Activated CD4-positive, alpha-beta memory T cell treated with anti-CD3 and anti-CD28 coated beads, Interleukin-2, amount 10 ng/mL, durations not matched to agents 7 days and 5 days (primary cell): ENCODE data around the gene MAN2A1. TPM values are rescaled to one million over a fixed set of nuclear protein-coding genes. Genes with fewer than 3 reads are reported as not detected.

Experiments
- CTCF ChIA-PET: fragments of 350-600 bp; sonication (Branson Sonifier 250); formaldehyde crosslinking; loops from one replicate; lab custom pipeline; 2021; ENCODE audit warnings: antibody characterized with exemption, inconsistent platforms; lab: Charles Lee
- POLR2A ChIA-PET: fragments of 350-600 bp; sonication (Branson Sonifier 250); formaldehyde crosslinking; loops from one replicate; lab custom pipeline; 2021; ENCODE audit warnings: antibody characterized with exemption; lab: Charles Lee
- DNase-seq: peaks from one replicate; pipeline ENCODE4 v3.0.0-alpha.2; 2020
- H3K27ac Mint-ChIP-seq: one replicate; pipeline ENCODE4 v1.8.0; 2021; ENCODE audit warnings: mild to moderate bottlenecking, mixed read lengths
- H3K27me3 Mint-ChIP-seq: one replicate; pipeline ENCODE4 v1.8.0; 2021; ENCODE audit warnings: mixed read lengths
- H3K36me3 Mint-ChIP-seq: one replicate; pipeline ENCODE4 v1.8.0; 2021; ENCODE audit warnings: low read depth, mixed read lengths
- H3K4me1 Mint-ChIP-seq: one replicate; pipeline ENCODE4 v1.8.0; 2021; ENCODE audit warnings: mixed read lengths
- H3K4me3 Mint-ChIP-seq: one replicate; pipeline ENCODE4 v1.8.0; 2021; ENCODE audit warnings: mild to moderate bottlenecking, mixed read lengths
- H3K9me3 Mint-ChIP-seq: one replicate; pipeline ENCODE4 v1.8.0; 2021; ENCODE audit warnings: mixed read lengths
- total RNA-seq, 2 experiments: library from RNA; stranded (reverse); gene quantifications; one replicate each; pipeline ENCODE4 v1.2.3, GENCODE V29; 2021

The MAN2A1 gene
- total RNA-seq, 2 experiments from 2014 or later: 32.6 to 33.5 TPM

DNA sequence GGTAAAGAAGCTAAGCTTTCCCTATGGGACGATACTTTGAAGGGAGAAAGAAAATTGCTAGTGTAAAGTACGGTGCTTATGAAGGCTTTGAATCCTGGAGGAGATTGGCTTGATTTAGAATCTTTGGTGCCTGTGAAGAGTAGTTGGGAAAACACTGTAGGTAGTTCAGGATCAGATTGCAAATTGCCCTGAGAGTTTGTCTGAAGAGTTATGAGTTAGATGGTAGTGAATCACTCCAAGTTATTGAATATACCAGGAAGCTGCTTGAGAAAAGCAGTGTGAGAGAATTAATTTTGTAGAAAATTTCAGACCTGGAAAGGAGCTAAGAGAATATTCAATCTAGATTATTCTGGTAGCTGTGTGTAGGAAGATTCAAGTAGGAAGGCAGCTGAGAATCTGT lies 11.5 kb downstream of the MAN2A1 start:
- CTCF ChIA-PET: interaction anchor here (1.0 kb wide), 1 partner anchor 36 kb away, joined by 3 read pairs; no protein-coding TSS in a partner anchor
- H3K27ac Mint-ChIP-seq: no peak overlapping the region
- no peak for DNase-seq
- POLR2A ChIA-PET: interaction anchor here (1.2 to 1.3 kb wide), 2 partner anchors 9 to 11 kb away, joined by 3 to 6 read pairs; partner anchors contain the start of gene MAN2A1
- H3K9me3 Mint-ChIP-seq: no peaks in the 10 kb centered on the region
- H3K36me3 Mint-ChIP-seq: peaks cover 46% of the 10 kb centered on the region
- peaks cover 29% of the 10 kb centered on the region for H3K4me1 Mint-ChIP-seq
- H3K4me3 Mint-ChIP-seq: no peak overlapping the region
- H3K27me3 Mint-ChIP-seq: no peaks in the 10 kb centered on the region

DNA sequence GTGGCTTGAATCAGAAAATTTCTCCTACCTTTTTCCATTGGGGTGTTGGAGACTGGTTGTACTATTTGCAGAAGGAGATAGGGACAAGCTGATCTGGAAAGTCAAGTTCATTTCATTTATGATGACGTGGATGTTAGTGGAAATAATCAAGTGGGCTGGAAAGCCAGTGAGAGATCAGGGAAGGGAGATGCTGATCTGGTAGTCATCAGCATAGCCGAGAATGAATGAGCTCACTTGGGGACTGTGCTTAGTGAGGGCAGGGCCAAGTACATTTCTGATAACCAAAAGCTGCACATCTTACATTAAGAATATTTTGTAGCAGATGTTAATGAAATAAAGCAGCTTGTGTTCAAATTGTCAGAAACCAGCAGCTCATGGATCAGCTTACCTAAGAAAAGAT lies 12.1 kb downstream of the MAN2A1 start:
- POLR2A ChIA-PET: interaction anchor here (0.8 to 1.3 kb wide), 3 partner anchors 10 to 13 kb away, joined by 3 to 6 read pairs (median 3); partner anchors contain the start of gene MAN2A1
- Mint-ChIP-seq H3K4me1 (peaks cover 23% of the 10 kb centered on the region), H3K4me3 (no peak overlapping the region), H3K9me3 (no peaks in the 10 kb centered on the region), H3K36me3 (peaks cover 46% of the 10 kb centered on the region), H3K27ac (no peak overlapping the region), H3K27me3 (no peaks in the 10 kb centered on the region)
- CTCF ChIA-PET: interaction anchor here (1.0 kb wide), 1 partner anchor 36 kb away, joined by 3 read pairs; no protein-coding TSS in a partner anchor
- DNase-seq: no peak

DNA sequence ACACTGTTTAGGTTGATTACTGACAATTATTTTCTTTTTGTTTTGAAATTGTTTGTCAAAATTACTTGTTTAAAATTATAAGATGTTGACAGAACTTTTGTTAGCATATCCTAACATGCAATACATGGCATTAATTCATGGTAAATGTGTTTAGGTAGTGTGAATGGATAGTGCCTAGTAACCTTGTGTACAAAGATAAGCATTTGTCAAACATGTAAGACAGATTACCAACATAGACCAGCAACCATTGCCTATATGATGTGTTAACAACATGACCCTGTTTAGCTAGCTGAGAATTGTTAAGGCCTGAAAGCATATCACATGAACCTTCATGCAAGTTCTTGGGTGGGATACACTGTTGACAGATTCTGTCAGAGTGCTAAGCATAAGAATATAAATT lies 13.4 kb downstream of the MAN2A1 start:
- Mint-ChIP-seq H3K36me3 (peaks cover 45% of the 10 kb centered on the region), H3K9me3 (no peaks in the 10 kb centered on the region), H3K4me1 (peaks cover 13% of the 10 kb centered on the region), H3K27me3 (no peaks in the 10 kb centered on the region), H3K4me3 (no peak overlapping the region), H3K27ac (no peak overlapping the region)
- ChIA-PET CTCF (interaction anchor here (0.6 kb wide), 1 partner anchor 43 kb away, joined by 4 read pairs; no protein-coding TSS in a partner anchor), POLR2A (interaction anchor here (1.2 kb wide), 1 partner anchor 13 kb away, joined by 3 read pairs; the partner anchor contains the start of gene MAN2A1)
- DNase-seq: no peak

DNA sequence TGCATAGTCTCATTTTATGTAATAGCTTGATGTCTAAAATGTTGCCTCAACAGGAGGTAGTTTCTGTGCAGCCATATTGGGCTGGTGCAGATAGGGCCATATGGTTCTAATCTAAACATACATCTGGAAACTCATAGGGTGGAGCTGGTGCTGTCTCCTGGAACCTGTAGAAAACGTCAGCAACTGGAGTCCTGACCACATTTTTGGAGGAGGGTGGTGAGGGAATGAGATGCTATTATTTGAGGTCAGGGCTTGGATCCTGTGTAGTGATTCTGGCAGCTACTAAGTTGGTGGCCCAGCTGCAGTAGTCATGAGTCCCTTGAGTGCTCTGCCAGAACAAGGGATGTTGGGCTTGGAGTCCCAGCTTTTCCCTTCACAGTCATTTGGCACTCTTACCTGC lies 14.1 kb downstream of the MAN2A1 start:
- no peaks in the 10 kb centered on the region for H3K9me3 Mint-ChIP-seq
- no peak for DNase-seq
- no peaks in the 10 kb centered on the region for H3K27me3 Mint-ChIP-seq
- peaks cover 43% of the 10 kb centered on the region for H3K36me3 Mint-ChIP-seq
- ChIA-PET CTCF (interaction anchor here (0.6 kb wide), 1 partner anchor 43 kb away, joined by 4 read pairs; no protein-coding TSS in a partner anchor), POLR2A (interaction anchor here (1.2 kb wide), 1 partner anchor 14 kb away, joined by 3 read pairs; the partner anchor contains the start of gene MAN2A1)
- no peak overlapping the region for H3K27ac Mint-ChIP-seq
- peaks cover 10% of the 10 kb centered on the region for H3K4me1 Mint-ChIP-seq
- H3K4me3 Mint-ChIP-seq: no peak overlapping the region

DNA sequence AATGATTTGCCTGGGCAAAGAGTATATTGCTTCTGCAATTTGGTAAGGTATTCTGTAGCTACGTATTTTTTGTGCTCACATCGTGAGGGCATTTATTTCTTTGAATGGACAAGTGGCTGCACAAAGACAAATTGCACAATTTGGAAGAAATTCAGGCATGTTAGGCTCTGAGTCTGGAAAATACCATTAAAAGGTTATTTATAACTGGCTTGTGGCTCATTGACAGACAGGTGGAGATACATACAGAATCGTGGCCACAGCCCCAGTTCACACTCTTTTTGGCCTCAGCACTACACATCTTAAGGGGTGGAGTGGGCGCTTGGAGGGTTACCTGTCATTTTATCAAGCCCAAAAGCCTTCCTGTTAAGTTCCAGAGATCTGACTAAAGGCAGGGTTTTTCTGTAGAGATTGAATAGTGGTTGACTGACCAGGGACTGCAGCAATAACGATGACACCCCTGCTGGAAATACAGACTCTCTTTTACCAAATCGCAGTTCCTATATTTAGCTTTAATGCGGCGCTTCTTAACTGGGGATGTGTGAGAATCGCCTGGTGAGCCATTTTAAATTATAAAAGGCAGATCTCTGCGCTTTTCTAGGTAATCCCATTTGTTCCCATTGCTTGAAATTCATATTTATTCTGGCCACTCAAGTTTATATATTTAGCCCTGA lies 14.7 kb downstream of the MAN2A1 start:
- Mint-ChIP-seq H3K4me1 (peaks cover 7% of the 10 kb centered on the region), H3K36me3 (peaks cover 38% of the 10 kb centered on the region), H3K27ac (no peak overlapping the region), H3K27me3 (no peaks in the 10 kb centered on the region), H3K9me3 (no peaks in the 10 kb centered on the region), H3K4me3 (no peak overlapping the region)
- POLR2A ChIA-PET: interaction anchor here (0.9 to 1.2 kb wide), 2 partner anchors 9 to 15 kb away, joined by 3 read pairs; partner anchors contain the start of gene MAN2A1
- no peak for DNase-seq
- CTCF ChIA-PET: no interaction called here

DNA sequence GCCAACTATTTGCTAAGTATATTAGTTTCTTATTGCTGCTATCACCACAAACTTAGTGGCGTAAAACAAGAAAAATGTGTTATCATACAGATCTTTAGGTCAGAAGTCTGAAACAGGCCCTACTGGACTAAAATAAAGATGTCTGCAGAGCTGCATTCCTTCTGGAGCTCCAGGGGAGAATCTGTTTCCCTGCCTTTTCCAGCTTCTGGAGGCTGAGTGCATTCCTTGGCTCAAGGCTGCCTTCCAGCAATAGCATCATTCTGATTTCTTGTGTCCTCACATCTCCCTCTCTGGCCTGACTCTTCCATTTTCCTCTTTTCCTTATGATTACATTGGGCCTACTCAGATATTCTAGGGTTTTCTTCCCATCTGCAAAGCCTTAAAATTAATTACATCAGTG lies 15.9 kb downstream of the MAN2A1 start:
- CTCF ChIA-PET: no interaction called here
- POLR2A ChIA-PET: interaction anchor here (0.9 to 1.2 kb wide), 2 partner anchors 10 kb away, joined by 3 read pairs; no protein-coding TSS in a partner anchor

DNA sequence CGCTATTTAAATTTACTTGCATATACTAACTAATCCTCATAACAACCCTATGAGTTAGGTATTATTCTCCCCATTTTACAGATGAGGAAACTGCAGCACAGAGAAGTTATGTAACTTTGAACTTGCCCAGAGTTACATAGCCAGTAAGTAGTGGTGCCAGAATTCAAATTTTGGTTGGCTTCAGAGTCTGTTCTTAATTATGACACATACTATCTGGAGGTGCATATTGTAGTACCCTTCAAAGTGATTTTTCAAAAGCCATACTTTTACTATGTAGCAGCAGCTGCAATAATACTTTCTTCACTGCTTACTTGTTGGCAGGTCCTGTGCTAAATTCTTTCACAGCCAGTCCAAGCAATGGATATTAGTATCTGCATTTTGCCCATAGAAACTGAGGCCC lies 16.4 kb downstream of the MAN2A1 start:
- H3K36me3 Mint-ChIP-seq: peaks cover 22% of the 10 kb centered on the region
- no peak overlapping the region for H3K27ac Mint-ChIP-seq
- no peaks in the 10 kb centered on the region for H3K27me3 Mint-ChIP-seq
- peaks cover 5% of the 10 kb centered on the region for H3K4me1 Mint-ChIP-seq
- CTCF ChIA-PET: no interaction called here
- POLR2A ChIA-PET: interaction anchor here (1.2 kb wide), 1 partner anchor 10 kb away, joined by 3 read pairs; no protein-coding TSS in a partner anchor
- DNase-seq: no peak
- no peak overlapping the region for H3K4me3 Mint-ChIP-seq
- H3K9me3 Mint-ChIP-seq: no peaks in the 10 kb centered on the region

More for the DNA sequence above, 15.9 kb downstream of the MAN2A1 start:
- DNase-seq: no peak
- no peak overlapping the region for H3K27ac Mint-ChIP-seq
- no peak overlapping the region for H3K4me3 Mint-ChIP-seq
- H3K4me1 Mint-ChIP-seq: peaks cover 5% of the 10 kb centered on the region
- no peaks in the 10 kb centered on the region for H3K27me3 Mint-ChIP-seq
- H3K36me3 Mint-ChIP-seq: peaks cover 27% of the 10 kb centered on the region
- H3K9me3 Mint-ChIP-seq: no peaks in the 10 kb centered on the region

DNA sequence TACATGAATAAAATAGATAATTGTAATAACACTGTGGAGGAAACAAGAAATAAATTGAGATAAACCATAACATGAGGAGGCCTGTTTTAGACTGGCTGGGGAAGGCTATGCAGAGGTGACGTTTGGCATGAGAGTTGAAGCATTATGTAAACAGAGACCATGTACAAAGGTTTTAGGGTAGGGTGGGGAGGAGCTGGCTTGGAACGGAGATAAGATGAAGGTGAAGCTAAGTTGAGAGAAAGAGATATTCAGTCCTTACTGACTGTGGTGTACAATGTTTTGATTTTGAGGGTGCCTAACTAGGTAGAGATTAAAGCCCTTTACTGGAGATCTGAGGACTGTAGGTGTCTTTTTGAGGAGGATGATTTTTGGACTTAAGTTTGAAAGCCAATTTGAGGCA lies 17.8 kb downstream of the MAN2A1 start:
- DNase-seq: no peak
- no peak overlapping the region for H3K27ac Mint-ChIP-seq
- ChIA-PET CTCF (no interaction called here), POLR2A (no interaction called here)
- peaks cover 13% of the 10 kb centered on the region for H3K36me3 Mint-ChIP-seq
- H3K27me3 Mint-ChIP-seq: no peaks in the 10 kb centered on the region
- H3K4me3 Mint-ChIP-seq: no peak overlapping the region
- peaks cover 3% of the 10 kb centered on the region for H3K4me1 Mint-ChIP-seq
- no peaks in the 10 kb centered on the region for H3K9me3 Mint-ChIP-seq

DNA sequence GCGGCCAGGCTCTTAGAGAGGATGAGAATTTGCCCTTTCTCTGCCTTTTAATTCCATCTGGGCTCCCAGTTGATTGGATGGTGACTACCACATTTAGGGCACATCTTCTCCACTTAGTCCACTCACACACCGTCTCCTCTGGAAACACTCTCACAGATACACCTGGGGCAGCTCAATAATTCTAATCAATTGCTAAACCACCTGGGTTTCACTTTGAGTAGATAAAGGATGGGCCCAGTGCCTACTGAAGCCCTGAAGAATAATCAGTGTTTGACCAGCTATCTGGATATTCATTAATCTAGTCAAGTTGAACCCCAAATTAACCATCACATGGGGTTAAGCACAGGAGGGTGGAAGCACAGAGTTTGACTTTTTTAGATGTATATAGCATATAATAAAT lies 19.1 kb downstream of the MAN2A1 start:
- ChIA-PET POLR2A (no interaction called here), CTCF (no interaction called here)
- Mint-ChIP-seq H3K27ac (no peak overlapping the region), H3K36me3 (peaks cover 13% of the 10 kb centered on the region), H3K9me3 (no peaks in the 10 kb centered on the region), H3K27me3 (no peaks in the 10 kb centered on the region), H3K4me1 (peaks cover 3% of the 10 kb centered on the region), H3K4me3 (no peak overlapping the region)
- DNase-seq: no peak

DNA sequence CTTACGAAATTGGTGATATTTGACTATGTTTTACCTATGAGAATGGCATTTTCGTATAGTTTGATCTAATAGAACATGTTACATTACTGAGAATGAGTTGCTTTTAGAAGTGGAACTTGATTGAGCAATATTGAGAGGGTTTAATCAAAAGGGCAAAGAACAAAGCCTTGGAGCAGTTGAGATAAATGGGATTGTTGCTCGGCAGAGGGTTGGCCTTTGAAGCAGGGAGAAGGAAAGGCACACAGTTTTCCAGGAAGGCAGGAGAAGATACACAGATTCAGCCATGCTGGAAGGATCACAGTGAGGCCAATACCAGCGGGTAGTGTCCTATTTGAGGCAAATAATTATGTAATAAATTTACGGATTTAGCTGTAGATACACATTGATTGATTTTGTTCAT lies 19.5 kb downstream of the MAN2A1 start:
- Mint-ChIP-seq H3K36me3 (peaks cover 13% of the 10 kb centered on the region), H3K9me3 (no peaks in the 10 kb centered on the region), H3K27ac (no peak overlapping the region), H3K4me1 (peaks cover 3% of the 10 kb centered on the region), H3K4me3 (no peak overlapping the region), H3K27me3 (no peaks in the 10 kb centered on the region)
- POLR2A ChIA-PET: no interaction called here
- CTCF ChIA-PET: no interaction called here
- no peak for DNase-seq

DNA sequence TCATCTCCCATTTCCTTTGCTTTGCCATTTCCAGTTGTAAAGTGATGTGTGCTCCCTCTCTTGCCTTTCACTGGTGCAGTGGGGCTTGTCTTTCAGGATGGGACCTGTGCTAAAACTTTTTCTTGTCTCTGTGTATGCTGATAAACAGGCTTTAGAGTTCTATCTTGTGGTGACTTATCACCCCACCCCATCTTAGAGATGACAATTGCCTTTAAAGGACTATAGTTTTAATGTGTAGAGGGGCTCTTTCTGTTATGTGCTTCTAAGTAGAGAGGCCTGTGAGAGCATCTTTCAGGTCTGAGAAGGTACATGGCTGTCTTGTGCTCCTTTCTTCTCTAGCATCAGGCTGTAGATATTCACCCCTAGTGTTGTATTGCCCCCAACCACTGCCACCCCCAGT lies 21.9 kb downstream of the MAN2A1 start:
- H3K27me3 Mint-ChIP-seq: no peaks in the 10 kb centered on the region
- peaks cover 20% of the 10 kb centered on the region for H3K36me3 Mint-ChIP-seq
- CTCF ChIA-PET: no interaction called here
- no peak overlapping the region for H3K4me3 Mint-ChIP-seq
- no peak for DNase-seq
- no peaks in the 10 kb centered on the region for H3K9me3 Mint-ChIP-seq
- no peak overlapping the region for H3K27ac Mint-ChIP-seq
- POLR2A ChIA-PET: interaction anchor here (0.7 kb wide), 1 partner anchor 15 kb away, joined by 3 read pairs; no protein-coding TSS in a partner anchor
- H3K4me1 Mint-ChIP-seq: peaks cover 3% of the 10 kb centered on the region

DNA sequence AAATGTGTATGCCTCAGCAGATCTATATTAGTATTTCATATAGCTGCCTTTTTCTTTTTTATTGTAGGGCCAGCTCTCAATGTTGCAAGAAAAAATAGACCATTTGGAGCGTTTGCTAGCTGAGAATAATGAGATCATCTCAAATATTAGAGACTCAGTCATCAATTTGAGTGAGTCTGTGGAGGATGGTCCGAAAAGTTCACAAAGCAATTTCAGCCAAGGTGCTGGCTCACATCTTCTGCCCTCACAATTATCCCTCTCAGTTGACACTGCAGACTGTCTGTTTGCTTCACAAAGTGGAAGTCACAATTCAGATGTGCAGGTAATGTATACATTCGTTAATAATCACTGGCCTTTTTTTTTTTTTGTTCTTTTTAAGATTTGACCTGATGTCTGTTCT lies 23.7 kb downstream of the MAN2A1 start:
- Mint-ChIP-seq H3K36me3 (peaks cover 27% of the 10 kb centered on the region), H3K27me3 (no peaks in the 10 kb centered on the region), H3K4me3 (no peak overlapping the region), H3K27ac (no peak overlapping the region), H3K9me3 (no peaks in the 10 kb centered on the region), H3K4me1 (peaks cover 3% of the 10 kb centered on the region)
- no peak for DNase-seq
- POLR2A ChIA-PET: no interaction called here
- CTCF ChIA-PET: no interaction called here

DNA sequence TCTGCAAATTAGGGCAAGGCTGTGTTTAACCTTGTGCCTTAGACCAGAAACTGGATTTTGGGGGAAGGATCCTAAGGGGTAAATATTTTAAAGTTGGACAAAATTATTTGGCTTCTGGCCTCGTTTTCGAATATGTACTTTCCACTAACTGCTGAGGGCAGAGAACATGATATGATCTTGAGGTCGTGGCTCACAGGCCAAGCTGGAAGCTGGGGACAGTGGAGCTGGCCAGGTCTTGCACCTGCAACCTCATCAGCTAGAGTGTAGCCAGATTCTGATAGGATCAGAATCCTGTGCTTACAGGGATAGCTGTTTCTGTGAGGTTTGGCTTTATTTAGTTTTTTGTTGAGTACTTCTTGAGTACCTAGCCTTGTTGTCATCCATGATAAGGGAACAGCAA lies 24.9 kb downstream of the MAN2A1 start:
- Mint-ChIP-seq H3K4me3 (no peak overlapping the region), H3K27ac (no peak overlapping the region), H3K27me3 (no peaks in the 10 kb centered on the region), H3K36me3 (peaks cover 29% of the 10 kb centered on the region), H3K9me3 (no peaks in the 10 kb centered on the region), H3K4me1 (peaks cover 3% of the 10 kb centered on the region)
- ChIA-PET CTCF (no interaction called here), POLR2A (interaction anchor here (0.6 kb wide), 1 partner anchor 371 kb away, joined by 3 read pairs; no protein-coding TSS in a partner anchor)
- no peak for DNase-seq
